Fibroblast of peridontal ligament (primary cell): Measurements from ENCODE around the gene CDH16.
"Not testable (repeated sequence)": the region's sequence is repeated elsewhere in the genome, so short reads cannot be mapped to it uniquely, and the experiment has no call there.

Source experiments
- DNase-seq: peaks from one replicate; pipeline ENCODE4 v3.0.0-alpha.2; 2010; ENCODE audit errors: extremely low read depth

The CDH16 gene, protein sequence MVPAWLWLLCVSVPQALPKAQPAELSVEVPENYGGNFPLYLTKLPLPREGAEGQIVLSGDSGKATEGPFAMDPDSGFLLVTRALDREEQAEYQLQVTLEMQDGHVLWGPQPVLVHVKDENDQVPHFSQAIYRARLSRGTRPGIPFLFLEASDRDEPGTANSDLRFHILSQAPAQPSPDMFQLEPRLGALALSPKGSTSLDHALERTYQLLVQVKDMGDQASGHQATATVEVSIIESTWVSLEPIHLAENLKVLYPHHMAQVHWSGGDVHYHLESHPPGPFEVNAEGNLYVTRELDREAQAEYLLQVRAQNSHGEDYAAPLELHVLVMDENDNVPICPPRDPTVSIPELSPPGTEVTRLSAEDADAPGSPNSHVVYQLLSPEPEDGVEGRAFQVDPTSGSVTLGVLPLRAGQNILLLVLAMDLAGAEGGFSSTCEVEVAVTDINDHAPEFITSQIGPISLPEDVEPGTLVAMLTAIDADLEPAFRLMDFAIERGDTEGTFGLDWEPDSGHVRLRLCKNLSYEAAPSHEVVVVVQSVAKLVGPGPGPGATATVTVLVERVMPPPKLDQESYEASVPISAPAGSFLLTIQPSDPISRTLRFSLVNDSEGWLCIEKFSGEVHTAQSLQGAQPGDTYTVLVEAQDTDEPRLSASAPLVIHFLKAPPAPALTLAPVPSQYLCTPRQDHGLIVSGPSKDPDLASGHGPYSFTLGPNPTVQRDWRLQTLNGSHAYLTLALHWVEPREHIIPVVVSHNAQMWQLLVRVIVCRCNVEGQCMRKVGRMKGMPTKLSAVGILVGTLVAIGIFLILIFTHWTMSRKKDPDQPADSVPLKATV

DNA sequence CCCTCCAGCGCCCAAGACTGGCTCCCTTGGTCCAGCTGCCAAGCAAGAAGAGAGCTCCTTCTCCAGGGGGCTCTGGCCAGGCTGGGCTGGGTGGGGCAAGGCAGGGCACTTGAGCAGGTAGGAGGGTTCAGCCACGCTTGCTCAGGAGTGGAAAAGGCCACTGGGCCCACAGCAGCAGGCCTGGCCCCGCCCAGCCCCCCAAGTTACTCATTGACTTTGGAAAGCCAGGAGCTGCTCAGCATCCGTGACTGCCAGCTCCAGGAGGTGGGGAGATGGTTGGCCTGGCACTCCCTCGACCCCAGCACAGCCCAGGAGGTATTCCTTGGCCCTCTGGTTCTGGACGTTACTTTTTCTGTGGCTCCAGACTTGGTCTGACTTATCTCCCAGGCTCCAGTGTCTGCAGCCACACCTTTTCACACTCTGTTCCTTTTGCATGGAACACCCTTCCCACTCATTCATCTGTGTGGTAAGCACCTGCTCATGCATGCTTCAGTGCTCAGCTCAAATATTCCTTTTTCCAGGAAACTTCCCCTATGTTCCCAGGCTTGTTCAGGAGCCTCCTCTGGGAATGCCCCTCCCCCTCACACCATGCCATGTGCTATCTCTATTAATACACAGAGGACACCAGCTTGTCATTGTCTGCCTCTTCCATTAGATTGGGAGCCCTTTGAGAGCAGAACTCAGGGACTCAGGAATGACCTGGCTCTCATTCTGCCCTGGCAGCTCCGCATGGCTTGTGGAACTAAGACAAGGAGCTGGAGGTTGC, at the start of gene CDH16:
TSS of gene CDH16 (minus strand) at position 83 of the 766 bp plus-strand sequence. CDS start 820 bp downstream, outside the sequence.
- DNase-seq: no peak

DNA sequence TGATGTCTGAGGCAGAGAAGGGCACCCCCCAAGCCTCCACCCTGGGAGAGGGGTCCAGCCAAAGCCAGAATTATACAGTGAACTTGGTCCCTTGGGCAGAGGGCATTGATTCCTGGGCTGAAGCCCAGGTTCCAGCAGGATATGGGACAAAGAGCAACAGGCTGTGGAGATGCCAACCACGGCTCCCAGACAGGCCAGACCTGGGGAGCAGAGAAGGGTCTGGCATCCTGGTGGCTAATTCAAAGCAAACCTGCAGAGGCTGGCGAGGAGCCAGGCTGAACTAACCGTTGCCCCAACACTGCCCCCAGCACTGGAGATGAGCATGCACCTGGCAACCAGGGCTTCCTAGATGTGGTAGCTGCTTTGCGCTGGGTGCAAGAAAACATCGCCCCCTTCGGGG, 45.4 kb upstream of the CDH16 start:
- no peak for DNase-seq

DNA sequence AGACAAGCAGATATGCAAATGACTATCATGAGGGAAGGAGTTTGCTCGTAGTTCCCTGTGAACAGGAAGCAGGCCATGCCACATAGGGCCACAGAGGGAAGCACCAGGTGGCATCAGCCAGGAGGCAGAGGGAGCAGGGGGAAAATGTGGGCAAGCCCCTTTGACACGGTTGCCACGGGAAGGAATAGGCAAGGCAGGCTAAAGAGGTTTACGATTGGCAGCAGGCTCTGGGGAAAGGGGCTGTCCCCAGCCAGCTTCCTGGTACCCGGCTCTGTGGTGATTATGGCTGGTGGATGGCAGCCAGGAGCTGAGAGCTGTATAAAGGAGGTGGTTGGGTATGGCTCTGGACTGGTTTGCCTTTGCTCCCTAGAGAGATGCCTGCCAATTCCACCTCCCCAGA, 43.2 kb upstream of the CDH16 start:
- DNase-seq: no peak

DNA sequence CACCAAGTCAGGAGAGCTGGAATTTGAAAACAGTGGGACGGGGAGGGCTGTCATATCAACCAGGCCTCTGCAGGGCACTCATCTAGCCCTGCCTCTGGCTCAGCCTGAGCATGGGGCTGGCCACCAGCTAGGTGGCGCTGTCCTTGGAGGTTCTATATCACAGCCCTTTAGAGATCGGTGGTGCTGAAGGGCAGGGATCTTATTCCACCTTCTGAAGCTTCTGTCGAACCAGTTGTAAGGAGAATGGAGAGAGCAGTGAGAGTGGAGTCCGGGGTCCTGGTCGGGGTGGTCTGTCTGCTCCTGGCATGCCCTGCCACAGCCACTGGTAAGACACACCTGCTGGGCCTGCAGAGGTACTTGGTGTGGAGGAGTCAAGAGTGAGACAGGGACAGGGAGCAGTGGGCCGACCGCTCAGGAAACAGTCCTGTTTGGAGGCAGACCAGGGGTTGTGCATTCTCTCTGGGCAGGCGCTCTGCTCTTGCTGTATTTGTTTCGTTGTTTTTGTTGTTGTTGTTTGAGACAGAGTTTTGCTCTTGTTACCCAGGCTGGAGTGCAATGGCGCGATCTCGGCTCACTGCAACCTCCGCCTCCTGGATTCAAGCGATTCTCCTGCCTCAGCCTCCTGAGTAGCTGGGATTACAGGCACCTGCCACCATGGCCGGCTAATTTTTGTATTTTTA, 42.5 kb upstream of the CDH16 start, which contains the start of gene CES3:
TSS of gene CES3 (plus strand) at position 202 of the 680 bp plus-strand sequence. CDS start at position 244, 42 bp downstream.
- DNase-seq: peak; percentile 42

DNA sequence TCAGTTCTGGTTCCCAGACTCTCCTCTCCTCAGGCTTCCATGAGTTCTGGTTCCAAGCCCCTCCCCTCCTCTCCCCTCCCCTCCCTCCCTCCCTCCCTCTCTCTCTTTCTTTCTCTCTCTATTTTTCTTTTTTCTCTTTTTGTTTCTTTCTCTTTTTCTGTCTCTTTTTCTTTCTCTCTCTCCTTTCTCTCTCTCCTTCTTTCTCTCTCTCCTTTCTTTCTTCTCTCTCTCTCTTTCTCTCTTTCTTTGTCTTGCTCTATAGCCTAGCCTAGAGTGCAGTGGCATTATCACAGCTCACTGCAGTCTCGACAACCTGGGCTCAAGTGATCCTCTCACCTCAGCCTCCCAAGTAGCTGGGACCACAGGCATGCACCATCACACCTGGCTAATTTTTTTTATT, 41.6 kb upstream of the CDH16 start:
- DNase-seq: no peak

DNA sequence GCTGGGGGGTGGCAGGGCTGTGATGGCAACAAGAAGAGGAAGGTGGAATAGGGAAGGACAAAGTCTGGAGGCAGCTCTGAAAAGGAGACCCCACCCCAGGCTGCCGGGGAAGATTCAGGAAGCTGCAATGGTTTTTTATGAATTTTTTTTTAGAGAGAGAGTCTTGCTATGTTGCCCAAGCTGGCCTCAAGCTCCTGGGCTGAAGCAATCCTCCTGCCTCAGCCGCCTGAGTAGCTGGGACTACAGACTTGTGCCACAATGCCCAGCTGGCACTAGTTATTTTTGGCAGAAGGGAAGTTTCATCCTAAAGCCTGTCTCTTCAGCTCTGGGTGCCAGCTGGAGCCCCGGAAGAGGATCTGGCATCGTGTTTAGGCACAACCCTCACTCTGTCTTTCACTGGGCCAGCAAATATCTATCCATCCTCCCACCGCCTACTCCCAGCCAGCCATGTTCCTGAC, 41.0 kb upstream of the CDH16 start:
- no peak for DNase-seq

DNA sequence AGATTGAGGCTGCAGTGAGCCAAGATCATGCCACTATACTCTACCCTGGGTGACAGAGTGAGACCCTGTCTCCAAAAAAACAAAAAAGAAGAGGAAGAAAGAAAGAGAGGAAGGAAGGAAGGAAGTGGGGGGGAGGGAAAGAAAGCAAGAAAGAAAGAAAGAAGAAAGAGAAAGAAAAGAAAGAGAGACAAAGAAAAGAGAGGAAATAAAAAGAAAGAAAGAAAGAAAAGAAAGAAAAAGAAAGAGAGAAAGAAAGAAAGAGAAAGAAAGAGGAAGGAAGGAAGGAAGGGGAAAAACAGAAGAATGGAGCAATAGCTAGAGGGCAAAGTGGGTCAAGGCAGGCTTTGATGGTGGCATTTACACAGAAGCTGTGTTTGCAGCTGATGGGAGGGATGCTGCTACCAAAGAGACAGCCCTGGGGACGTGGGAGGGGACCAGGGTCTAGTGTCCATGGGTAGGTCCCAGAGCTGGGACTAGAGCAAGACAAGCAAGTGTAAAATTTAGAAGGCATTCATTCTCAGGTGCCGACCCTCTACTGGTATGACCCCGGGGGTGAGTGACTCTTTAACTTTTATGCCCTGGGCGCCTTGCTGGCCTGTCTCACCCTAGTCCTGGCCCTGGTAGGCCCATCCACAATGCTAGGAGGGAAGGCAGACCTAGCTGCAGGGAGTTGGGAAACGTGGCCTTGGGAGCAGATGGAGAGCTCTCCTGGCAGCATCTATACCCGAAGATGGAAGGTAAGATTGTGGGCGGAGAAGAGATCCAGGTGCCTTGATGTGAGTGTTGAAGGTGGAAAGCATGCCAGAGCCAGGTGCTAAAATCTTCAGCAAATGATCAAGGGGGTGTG, 40.4 kb upstream of the CDH16 start:
- DNase-seq: no peak

DNA sequence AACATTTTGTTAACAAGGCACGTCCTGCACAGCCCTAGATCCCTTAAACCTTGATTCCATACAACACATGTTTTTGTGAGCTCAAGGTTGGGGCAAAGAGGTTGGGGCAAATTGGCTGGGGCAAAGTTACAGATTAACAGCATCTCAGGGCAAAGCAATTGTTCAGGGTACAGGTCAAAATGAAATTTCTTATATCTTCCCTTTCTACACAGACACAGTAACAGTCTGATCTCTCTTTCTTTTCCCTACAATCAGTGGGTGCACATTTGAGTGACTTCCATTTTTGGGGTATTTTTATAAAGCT, 37.4 kb upstream of the CDH16 start:
- not testable (repeated sequence) for DNase-seq

DNA sequence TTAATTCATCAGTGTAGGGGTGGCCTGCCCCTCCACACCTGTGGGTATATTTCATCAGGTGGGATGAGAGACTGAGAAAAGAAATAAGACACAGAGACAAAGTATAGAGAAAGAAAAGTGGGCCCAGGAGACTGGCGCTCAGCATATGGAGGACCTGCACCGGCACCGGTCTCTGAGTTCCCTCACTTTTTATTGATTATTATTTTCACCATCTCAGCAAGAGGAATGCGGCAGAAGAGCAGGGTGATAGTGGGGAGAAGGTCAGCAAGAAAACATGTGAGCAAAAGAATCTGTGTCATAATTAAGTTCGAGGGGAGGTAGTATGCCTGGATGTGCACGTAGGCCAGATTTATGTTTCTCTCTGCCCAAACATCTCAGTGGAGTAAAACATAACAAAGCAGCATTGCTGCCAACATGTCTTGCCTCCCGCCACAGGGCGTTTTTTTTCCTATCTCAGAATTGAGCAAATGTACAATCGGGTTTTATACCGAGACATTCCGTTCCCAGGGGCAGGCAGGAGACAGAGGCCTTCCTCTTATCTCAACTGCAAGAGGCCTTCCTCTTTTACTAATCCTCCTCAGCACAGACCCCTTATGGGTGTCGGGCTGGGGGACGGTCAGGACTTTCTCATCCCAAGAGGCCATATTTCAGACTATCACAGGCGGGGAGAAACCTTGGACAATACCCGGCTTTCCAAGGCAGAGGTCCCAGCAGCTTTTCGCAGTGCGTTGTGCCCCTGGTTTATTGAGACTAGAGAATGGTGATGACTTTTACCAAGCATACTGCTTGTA, 36.9 kb upstream of the CDH16 start:
- DNase-seq: not testable (repeated sequence)

DNA sequence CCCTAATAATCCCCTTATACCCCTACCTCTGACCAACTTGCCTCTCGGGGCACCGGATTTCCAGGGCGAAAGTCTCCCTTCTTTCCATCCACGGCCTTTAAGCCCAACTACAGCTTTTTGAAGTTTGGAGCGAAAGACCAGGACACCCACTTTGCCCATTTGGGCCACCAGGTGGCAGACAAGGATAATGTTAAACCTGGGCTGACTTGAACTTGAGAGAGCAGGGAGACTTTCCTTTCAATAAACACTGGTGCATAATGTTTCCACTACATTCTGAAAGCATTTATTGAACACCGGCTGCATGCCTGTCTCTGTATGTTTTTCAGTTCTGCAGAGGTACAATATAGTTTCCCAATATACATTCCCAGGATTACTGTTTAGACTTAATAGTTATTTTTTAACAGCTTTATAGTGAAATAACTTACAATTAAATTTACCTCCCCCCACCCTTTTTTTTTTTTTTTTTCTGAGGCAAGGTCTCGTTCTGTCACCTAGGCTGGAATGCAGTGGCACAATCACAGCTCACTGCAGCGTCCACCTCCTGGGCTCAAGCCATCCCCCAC, 35.5 kb upstream of the CDH16 start:
- peak; percentile 83 for DNase-seq

DNA sequence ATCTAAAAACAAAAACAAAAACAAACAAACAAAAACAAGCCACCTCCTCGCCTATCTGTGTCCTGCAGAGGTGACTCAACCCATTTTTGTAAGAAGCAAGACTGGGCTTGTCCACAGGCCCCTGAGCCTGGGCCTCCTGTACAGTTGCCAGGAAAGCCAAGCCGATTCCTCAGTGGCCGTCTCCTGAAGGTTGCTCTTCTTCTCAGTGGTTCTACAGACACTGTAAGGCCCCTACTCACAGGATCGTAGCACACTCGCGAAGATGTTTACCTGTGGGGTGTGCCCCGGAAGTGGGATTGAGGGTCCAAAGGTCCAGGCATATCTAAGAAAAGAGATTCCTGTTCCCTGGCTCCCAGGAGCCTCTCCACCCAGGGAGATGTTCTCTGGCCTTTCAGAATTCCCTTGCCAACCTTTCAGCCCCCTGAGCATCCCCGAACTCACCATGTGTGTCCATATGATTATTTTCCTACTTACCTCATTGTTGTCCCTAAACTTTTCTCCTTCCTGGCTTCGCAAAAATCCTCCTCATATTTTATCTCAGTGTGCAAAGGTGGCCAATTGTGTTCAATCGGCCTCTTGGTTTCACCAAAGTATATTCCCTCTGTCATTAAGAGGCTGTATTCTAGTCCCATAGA, 34.9 kb upstream of the CDH16 start:
- DNase-seq: no peak

DNA sequence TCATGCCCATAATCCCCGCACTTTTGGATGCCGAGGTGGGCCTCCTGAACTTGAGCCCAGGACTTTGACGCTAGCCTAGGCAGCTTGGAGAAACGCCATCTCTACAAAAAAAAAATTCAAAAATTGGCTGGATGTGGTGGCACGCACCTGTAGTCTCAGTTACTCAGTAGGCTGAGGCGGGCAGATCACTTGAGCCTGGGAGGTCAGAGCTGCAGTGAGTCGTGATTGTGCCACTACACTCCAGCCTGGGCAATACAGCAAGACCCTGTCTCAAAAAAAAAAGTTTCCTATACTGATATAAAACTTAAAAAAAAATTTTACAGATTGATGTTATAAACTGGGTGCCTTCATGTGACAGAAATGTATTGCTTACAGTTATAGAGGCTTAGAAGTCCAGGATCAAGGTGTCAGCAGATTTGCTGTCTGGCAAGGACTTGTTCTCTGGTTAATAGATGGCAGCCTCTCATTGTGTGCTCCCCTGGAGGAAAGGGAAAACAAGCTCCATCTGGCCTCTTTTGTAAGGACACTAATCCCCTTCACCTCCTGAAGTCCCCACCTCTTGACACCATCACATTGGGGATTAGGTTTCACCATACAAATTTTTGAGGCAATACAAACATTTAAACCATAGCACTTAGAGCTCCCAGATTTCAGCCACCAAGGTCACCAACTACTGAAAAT, 33.9 kb upstream of the CDH16 start:
- no peak for DNase-seq

DNA sequence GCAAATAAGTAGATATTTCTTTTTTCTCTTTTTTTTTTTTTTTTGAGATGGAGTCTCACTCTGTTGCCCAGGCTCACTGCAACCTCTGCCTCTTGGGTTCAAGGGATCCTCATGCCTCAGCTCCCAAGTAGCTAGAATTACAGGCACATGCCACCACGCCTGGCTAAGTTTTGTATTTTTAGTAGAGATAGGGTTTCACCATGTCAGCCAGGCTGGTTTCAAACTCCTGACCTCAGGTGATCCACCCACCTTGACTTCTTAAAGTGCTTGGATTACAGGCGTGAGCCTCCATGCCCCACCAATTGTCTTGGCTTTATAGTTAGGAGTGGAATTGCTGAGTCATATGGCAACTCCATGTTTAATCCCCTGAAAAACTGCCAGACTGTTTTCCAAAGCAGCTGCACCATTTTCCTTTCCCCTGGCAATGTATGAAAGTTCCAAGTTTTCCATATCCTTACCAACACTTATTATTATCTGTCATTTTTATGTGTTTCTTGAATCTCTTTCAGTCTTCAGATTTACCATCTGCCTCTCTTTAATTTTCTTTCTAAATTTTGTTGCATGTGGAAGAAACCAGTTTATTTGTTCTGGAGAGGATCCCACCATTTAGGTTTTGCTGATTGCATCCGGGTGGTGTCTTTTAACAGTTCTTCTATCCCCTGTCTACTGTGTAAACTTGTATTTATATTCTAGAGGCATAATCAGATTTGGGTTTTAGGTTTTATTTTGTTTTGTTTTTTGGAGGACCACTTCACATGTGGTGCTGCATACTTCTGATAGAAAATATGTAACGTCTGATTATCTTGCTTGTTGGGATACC, 32.5 kb upstream of the CDH16 start:
- DNase-seq: peak; percentile 31

DNA sequence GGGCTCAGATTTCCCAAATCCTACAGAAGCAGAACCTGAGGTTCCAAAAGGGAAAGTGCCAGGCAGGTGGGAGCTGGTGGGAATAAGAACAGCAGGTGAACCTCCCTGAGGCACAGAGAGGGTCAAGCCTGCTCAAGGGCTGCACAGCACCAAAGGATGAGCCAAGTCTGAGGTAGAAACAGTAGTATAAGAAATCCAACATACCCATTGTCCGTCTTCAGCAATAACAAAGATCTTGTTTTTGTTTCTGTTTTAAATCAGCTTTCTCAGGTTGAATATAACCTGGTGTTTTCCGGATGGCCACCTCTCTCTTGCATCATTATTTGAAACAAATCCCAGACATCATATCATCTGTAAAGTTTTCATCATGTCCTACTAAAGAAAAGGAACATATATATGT, 31.8 kb upstream of the CDH16 start:
- no peak for DNase-seq

DNA sequence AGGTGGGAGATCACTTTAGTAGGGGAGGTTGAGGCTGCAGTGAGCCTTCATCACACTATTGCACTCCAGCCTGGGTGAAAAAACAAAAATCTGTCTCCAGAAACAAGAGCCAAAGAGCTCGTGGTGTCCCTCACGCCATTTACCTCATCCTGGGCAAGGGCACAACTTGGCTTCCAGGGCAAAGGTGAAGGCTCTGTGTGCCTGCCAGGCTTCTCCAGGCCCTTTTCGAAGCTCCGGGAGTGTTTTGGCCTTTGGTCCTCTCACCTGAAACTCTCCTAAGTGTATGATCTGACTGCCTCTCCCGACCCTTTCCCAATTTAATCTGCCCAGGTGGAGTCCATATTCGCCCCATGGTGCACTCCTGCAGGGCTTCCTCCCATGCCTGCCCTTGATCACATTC, 30.8 kb upstream of the CDH16 start:
- no peak for DNase-seq

DNA sequence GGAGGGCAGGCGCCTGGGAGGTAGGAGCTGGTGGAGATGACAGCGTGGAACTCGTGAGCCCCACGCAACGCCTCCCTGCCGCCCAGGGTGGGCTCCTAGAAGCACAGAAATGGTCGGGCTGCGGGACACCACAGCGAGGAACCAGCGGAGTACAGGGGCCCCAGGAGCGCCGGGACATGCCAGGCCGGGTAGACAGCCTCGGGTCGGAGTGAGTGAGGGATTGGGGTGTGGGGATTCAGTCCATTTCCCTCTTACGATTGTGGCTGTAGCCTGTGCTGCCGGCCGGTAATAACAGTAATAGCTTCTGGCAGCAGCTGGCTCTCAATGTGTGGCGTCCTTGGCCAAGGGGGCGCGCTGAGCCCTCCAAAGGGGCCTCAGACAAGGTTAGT, 30.1 kb upstream of the CDH16 start:
- no peak for DNase-seq

DNA sequence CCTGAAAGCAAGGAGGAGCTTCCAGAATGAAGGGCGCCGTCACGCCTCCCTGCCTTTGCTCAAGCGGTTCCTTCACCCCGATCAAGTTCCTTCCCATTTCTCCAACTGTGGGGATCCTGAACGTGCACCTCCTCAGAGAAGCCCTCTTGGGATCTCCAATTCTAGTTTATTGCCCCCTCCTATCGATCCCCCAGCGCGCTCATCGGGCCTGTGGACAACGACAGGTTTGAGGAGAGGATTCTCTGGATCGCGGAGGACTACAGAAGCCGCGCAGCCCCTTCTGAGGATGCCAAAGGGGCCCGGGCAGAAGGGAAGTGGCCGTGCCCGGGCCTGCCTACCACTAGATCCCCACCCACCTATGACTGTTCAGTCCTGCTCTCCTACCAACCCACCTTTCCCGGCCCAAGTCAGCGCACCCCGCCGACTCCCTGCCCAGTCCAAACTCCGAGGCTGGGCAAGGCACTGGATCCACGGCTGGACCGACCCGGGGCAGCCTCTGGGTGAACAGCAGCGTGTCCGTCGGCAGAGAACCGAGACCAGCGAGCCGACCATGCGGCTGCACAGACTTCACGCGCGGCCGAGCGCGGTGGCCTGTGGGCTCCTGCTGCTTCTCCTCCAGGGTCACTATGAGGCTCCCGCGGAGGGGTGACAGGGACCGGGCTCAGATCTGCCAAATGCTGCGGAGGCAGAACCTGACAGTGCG, 29.6 kb upstream of the CDH16 start:
- peak; percentile 5 for DNase-seq
